Prostate gland (tissue), 2 donors: Measurements from ENCODE around the gene CCPG1. TPM values are rescaled to one million over a fixed set of nuclear protein-coding genes. Genes with fewer than 3 reads are reported as not detected.

Experiments
- DNase-seq: peaks from one replicate; pipeline ENCODE4 v3.0.0-alpha.2; 2019; ENCODE audit warnings: low spot score
- H3K27ac ChIP-seq, 2 donors: fragments of 200-600 bp; sonication (generic); 2 replicates each; pipeline ENCODE4 v1.5.1; 2017 to 2019
- H3K27me3 ChIP-seq: fragments of 200-600 bp; sonication (generic); replicated peaks from 2 replicates; pipeline ENCODE4 v1.5.1; 2019; ENCODE audit not compliant: insufficient read depth
- H3K36me3 ChIP-seq, 2 donors: fragments of 200-600 bp; sonication (generic); 1 replicate in 1 of 2; 2 replicates in 1 of 2; pipeline versions ENCODE4 v1.5.1 to v1.8.1; 2017 to 2019
- H3K4me1 ChIP-seq: fragments of 200-600 bp; sonication (generic); replicated peaks from 2 replicates; pipeline ENCODE4 v1.5.1; 2019
- H3K4me3 ChIP-seq, 2 donors: fragments of 200-600 bp; sonication (generic); 2 replicates each; pipeline ENCODE4 v1.5.1; 2017 to 2019
- H3K9me3 ChIP-seq: fragments of 200-600 bp; sonication (generic); 2 replicates; pipeline ENCODE4 v1.5.1; 2017
- CTCF ChIP-seq, 4 experiments: fragments of 200-600 bp in 2 of 4; fragments of 450-650 bp in 2 of 4; sonication (generic) in 2 of 4; IDR thresholded peaks; 1 replicate in 3 of 4; 2 replicates in 1 of 4; pipeline ENCODE4 v1.5.1; 2016 to 2019; ENCODE audit warnings: antibody characterized with exemption in 4 of 4, mild to moderate bottlenecking in 2 of 4, moderate library complexity in 2 of 4
- POLR2A ChIP-seq: fragments of 450-650 bp; IDR thresholded peaks from one replicate; pipeline ENCODE4 v1.6.1; 2016; ENCODE audit warnings: antibody characterized with exemption, mild to moderate bottlenecking
- POLR2AphosphoS5 ChIP-seq: sonication (generic); formaldehyde crosslinking; IDR thresholded peaks from one replicate; pipeline ENCODE4 v1.6.1; 2017; ENCODE audit warnings: antibody characterized with exemption
- WGBS: methylation state at CpG from one replicate; pipeline ENCODE4 v1.1.5; 2018; 5-methylcytosine and 5-hydroxymethylcytosine counted together
- intact Hi-C: fragments of 100-400 bp; cut with DNase I; formaldehyde crosslinking; loops from one replicate; pipeline ENCODE4 v1.14.2; 2022
- total RNA-seq, 2 donors: library from RNA; depleted of rRNA; stranded (reverse); fragments of >200 nt; gene quantifications; one replicate each; pipeline ENCODE4 v1.1.0, GENCODE V29; 2016

The CCPG1 gene
- total RNA-seq, 2 donors from 2014 or later, result 23.4 to 78.2 TPM

GRCh38 chr15:55398243-55398642 is 9.9 kb downstream of the CCPG1 start:
- Histone ChIP-seq H3K27ac (no peak overlapping the region), H3K9me3 (no peaks in the 10 kb centered on the region), H3K27me3 (no peaks in the 10 kb centered on the region), H3K4me1 (no peaks in the 10 kb centered on the region), H3K36me3 (no peaks in the 10 kb centered on the region), H3K4me3 (no peak overlapping the region)
- intact Hi-C loops, result no loop called here
- DNase-seq, result no peak
- WGBS, result 96% methylated on average over 5 of the region's 5 CpGs
- no peak for TF ChIP-seq POLR2AphosphoS5
- TF ChIP-seq POLR2A, result no peak
- TF ChIP-seq CTCF (IDR thresholded peaks at IDR 0.05), result no peak

GRCh38 chr15:55394694-55395093 is 13.5 kb downstream of the CCPG1 start:
- no peak for TF ChIP-seq CTCF (IDR thresholded peaks at IDR 0.05)
- Histone ChIP-seq H3K4me3 (no peak overlapping the region), H3K4me1 (no peaks in the 10 kb centered on the region), H3K9me3 (no peaks in the 10 kb centered on the region), H3K27me3 (no peaks in the 10 kb centered on the region), H3K36me3 (no peaks in the 10 kb centered on the region), H3K27ac (no peak overlapping the region)
- no peak for DNase-seq
- intact Hi-C loops, result no loop called here
- 90% methylated on average over 1 of the region's 1 CpG for WGBS

- H3K4me1 ChIP-seq, result no peaks in the 10 kb centered on the region
- intact Hi-C loops, result no loop called here
- TF ChIP-seq CTCF (IDR thresholded peaks at IDR 0.05) (no peak), POLR2AphosphoS5 (no peak), POLR2A (no peak)
Observed at GRCh38 chr15:55389264-55389607, 18.9 kb downstream of the CCPG1 start.

GRCh38 chr15:55387027-55387426 is 21.1 kb downstream of the CCPG1 start:
- no peaks in the 10 kb centered on the region for H3K27me3 ChIP-seq
- intact Hi-C loops, result no loop called here

More at GRCh38 chr15:55389264-55389607, 18.9 kb downstream of the CCPG1 start:
- Histone ChIP-seq H3K27me3 (no peaks in the 10 kb centered on the region), H3K4me3 (no peak overlapping the region), H3K9me3 (no peaks in the 10 kb centered on the region), H3K36me3 (no peaks in the 10 kb centered on the region), H3K27ac (no peak overlapping the region)
- DNase-seq, result no peak

GRCh38 chr15:55383687-55384086 is 24.5 kb downstream of the CCPG1 start:
- H3K4me3 ChIP-seq, result no peak overlapping the region
- no peaks in the 10 kb centered on the region for H3K9me3 ChIP-seq
- DNase-seq, result no peak
- H3K27ac ChIP-seq, result no peak overlapping the region
- no peaks in the 10 kb centered on the region for H3K4me1 ChIP-seq
- intact Hi-C loops, result no loop called here
- TF ChIP-seq POLR2AphosphoS5 (no peak), CTCF (IDR thresholded peaks at IDR 0.05) (no peak), POLR2A (no peak)
- WGBS, result 100% methylated on average over 2 of the region's 2 CpGs
- no peaks in the 10 kb centered on the region for H3K27me3 ChIP-seq
- peaks cover 0 to 3% of the 10 kb centered on the region in 2 donors for H3K36me3 ChIP-seq

More at GRCh38 chr15:55387027-55387426, 21.1 kb downstream of the CCPG1 start:
- Histone ChIP-seq H3K9me3 (no peaks in the 10 kb centered on the region), H3K27ac (no peak overlapping the region), H3K4me3 (no peak overlapping the region), H3K36me3 (peaks cover 0 to 3% of the 10 kb centered on the region in 2 donors), H3K4me1 (no peaks in the 10 kb centered on the region)
- TF ChIP-seq POLR2A (no peak), POLR2AphosphoS5 (no peak), CTCF (IDR thresholded peaks at IDR 0.05) (no peak)
- DNase-seq, result no peak
